NT2/D1 (cell line): ENCODE measurements around the gene NGB.

Experiments used
- SUZ12 ChIP-seq: IDR thresholded peaks from 2 replicates; pipeline ENCODE4 v1.6.1; 2011; ENCODE audit not compliant: insufficient read length, insufficient read depth; ENCODE audit errors: extremely low read depth
- YY1 ChIP-seq: IDR thresholded peaks from 2 replicates; pipeline ENCODE4 v1.6.1; 2011; ENCODE audit not compliant: insufficient read length, insufficient read depth
- ZNF274 ChIP-seq: IDR thresholded peaks from 2 replicates; pipeline ENCODE4 v1.6.1; 2011; ENCODE audit warnings: mild to moderate bottlenecking, low read depth, low read length

DNA sequence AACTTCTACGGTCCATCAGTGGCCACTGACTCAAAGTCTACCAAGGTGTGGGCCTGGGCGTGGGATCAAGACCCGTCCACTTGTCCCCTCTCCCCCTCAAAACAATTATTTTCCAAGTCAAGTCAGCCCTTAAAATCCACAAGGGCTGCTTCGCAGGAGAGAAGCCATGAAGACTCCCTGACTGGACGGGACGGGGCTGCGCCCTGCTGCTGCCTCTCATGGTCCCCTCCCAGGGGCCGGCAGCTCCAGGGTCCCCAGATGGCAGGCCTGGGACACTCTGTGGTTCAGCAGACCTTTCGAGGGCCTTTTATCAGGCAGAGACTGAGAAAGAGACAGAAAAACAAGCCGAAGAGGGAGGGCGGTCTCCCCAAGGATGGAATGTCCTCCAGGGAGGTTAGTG is 10.8 kb downstream of the NGB start:
- TF ChIP-seq YY1, result no peak
- TF ChIP-seq SUZ12, result no peak
- no peak for TF ChIP-seq ZNF274
